OCI-LY7 (cell line): ENCODE data around the gene GPR139. TPM values are rescaled to one million over a fixed set of nuclear protein-coding genes. Genes with fewer than 3 reads are reported as not detected.

Experiments
- BruUV-seq: library from RNA; stranded (reverse); fragments of 400-500 nt; replicated peaks from 2 replicates; lab custom pipeline; 2021; lab: Mats Ljungman, UMichigan
- CTCF ChIA-PET: fragments of 300-600 bp; sonication (Branson Sonifier 250); formaldehyde crosslinking; loops from one replicate; lab custom pipeline; 2022; ENCODE audit warnings: antibody characterized with exemption; ENCODE audit not compliant: unreplicated experiment; lab: Charles Lee
- POLR2A ChIA-PET: fragments of 300-600 bp; sonication (Branson Sonifier 250); formaldehyde crosslinking; loops from one replicate; lab custom pipeline; 2022; ENCODE audit warnings: antibody characterized with exemption; lab: Charles Lee
- DNase-seq: peaks from one replicate; pipeline ENCODE4 v3.0.0-alpha.2; 2015; ENCODE audit warnings: low spot score
- H2AFZ ChIP-seq: fragments of 200-600 bp; sonication (generic), shearing (Covaris generic); 2 replicates; pipeline ENCODE4 v1.6.1; 2014; ENCODE audit warnings: mild to moderate bottlenecking, antibody characterized with exemption, low read length, moderate library complexity
- H3K27ac ChIP-seq: fragments of 200-600 bp; sonication (generic); 2 replicates; pipeline ENCODE4 v1.5.1; 2014; ENCODE audit warnings: mixed run types, low read depth, mild to moderate bottlenecking, moderate library complexity, low read length, inconsistent platforms; ENCODE audit not compliant: poor library complexity, severe bottlenecking
- H3K36me3 ChIP-seq: fragments of 200-600 bp; sonication (generic); 2 replicates; pipeline ENCODE4 v1.6.1; 2014; ENCODE audit warnings: mild to moderate bottlenecking, antibody characterized with exemption, low read length, moderate library complexity, mixed read lengths; ENCODE audit not compliant: insufficient read depth
- H3K4me1 ChIP-seq: fragments of 200-600 bp; sonication (generic); 2 replicates; pipeline ENCODE4 v1.5.1; 2014; ENCODE audit warnings: mild to moderate bottlenecking, low read length; ENCODE audit not compliant: insufficient read depth, poor library complexity, severe bottlenecking
- H3K4me2 ChIP-seq: fragments of 200-600 bp; sonication (generic); 2 replicates; pipeline ENCODE4 v1.6.1; 2014; ENCODE audit warnings: mild to moderate bottlenecking, low read length
- H3K4me3 ChIP-seq: fragments of 200-600 bp; sonication (generic); 2 replicates; pipeline ENCODE4 v1.5.1; 2014; ENCODE audit warnings: mild to moderate bottlenecking, low read depth, low read length; ENCODE audit not compliant: poor library complexity, severe bottlenecking
- H3K79me2 ChIP-seq: fragments of 200-600 bp; sonication (generic); 2 replicates; pipeline ENCODE4 v1.6.1; 2016; ENCODE audit warnings: low read depth, mild to moderate bottlenecking, low read length, moderate library complexity, mixed read lengths; ENCODE audit not compliant: insufficient read depth
- H3K9me2 ChIP-seq: fragments of 200-600 bp; sonication (generic); 2 replicates; pipeline ENCODE4 v1.6.1; 2016; ENCODE audit warnings: mild to moderate bottlenecking, low read length, mixed read lengths; ENCODE audit not compliant: insufficient read depth
- H3K9me3 ChIP-seq: fragments of 200-600 bp; sonication (generic); 2 replicates; pipeline ENCODE4 v1.6.1; 2014; ENCODE audit warnings: mild to moderate bottlenecking, mixed run types, low read length, mixed read lengths
- H4K20me1 ChIP-seq: fragments of 200-600 bp; sonication (generic); 2 replicates; pipeline ENCODE4 v1.6.1; 2014; ENCODE audit warnings: mild to moderate bottlenecking, antibody characterized with exemption, low read length, moderate library complexity, mixed read lengths; ENCODE audit not compliant: insufficient read depth
- EZH2phosphoT487 ChIP-seq: fragments of 200-600 bp; sonication (generic); IDR thresholded peaks from 2 replicates; pipeline ENCODE4 v1.6.1; 2018; ENCODE audit warnings: low read depth, borderline replicate concordance, mild to moderate bottlenecking, mixed run types, antibody characterized with exemption, low read length, moderate library complexity, mixed read lengths
- intact Hi-C: fragments of 100-400 bp; cut with micrococcal nuclease; formaldehyde crosslinking; loops from one replicate; pipeline ENCODE4 v1.10.0; 2022; ENCODE audit not compliant: unreplicated experiment
- total RNA-seq, 2 experiments: library from RNA; depleted of rRNA in 1 of 2; stranded (reverse); fragments of >200 nt in 1 of 2; shearing (Covaris generic) in 1 of 2; gene quantifications; 2 replicates each; pipeline ENCODE4 v1.2.3, GENCODE V29; 2014 to 2022
- TF ChIP-seq, protein P1 (sequence below): fragments of 200-600 bp; sonication (generic); conservative IDR thresholded peaks from 2 replicates; pipeline ENCODE4 v1.5.1; 2014; ENCODE audit warnings: mild to moderate bottlenecking, antibody characterized with exemption, low read length, moderate library complexity, mixed read lengths

The GPR139 gene
- total RNA-seq, 2 experiments from 2014 or later = not detected

DNA sequence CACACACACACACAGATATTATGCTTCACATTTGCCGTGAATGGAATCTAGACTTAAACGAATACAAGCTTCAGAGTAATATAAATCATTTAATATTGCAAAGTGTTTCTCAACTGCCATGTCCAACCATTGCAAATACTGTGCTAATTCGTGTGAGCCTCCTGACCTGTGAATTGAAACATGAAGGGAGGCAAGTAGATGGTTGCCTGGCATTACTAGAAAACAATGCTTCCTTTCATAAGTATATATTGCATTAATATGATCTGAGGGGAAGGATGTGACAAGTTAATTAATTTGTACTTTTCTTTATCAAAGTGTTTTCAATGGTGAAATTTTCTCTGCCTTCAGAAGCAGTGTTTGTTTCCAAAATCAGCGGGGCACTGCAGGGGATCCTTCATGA is 25.7 kb upstream of the GPR139 start:
- Histone ChIP-seq H3K27ac (no peak overlapping the region), H3K9me3 (no peaks in the 10 kb centered on the region), H3K4me2 (no peak overlapping the region), H3K79me2 (no peaks in the 10 kb centered on the region), H3K4me1 (no peaks in the 10 kb centered on the region), H4K20me1 (no peaks in the 10 kb centered on the region), H3K36me3 (no peaks in the 10 kb centered on the region), H3K4me3 (no peak overlapping the region), H3K9me2 (no peaks in the 10 kb centered on the region), H2AFZ (no peak overlapping the region)
- TF ChIP-seq, protein P1, sequence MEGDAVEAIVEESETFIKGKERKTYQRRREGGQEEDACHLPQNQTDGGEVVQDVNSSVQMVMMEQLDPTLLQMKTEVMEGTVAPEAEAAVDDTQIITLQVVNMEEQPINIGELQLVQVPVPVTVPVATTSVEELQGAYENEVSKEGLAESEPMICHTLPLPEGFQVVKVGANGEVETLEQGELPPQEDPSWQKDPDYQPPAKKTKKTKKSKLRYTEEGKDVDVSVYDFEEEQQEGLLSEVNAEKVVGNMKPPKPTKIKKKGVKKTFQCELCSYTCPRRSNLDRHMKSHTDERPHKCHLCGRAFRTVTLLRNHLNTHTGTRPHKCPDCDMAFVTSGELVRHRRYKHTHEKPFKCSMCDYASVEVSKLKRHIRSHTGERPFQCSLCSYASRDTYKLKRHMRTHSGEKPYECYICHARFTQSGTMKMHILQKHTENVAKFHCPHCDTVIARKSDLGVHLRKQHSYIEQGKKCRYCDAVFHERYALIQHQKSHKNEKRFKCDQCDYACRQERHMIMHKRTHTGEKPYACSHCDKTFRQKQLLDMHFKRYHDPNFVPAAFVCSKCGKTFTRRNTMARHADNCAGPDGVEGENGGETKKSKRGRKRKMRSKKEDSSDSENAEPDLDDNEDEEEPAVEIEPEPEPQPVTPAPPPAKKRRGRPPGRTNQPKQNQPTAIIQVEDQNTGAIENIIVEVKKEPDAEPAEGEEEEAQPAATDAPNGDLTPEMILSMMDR = no peak
- no peak for TF ChIP-seq EZH2phosphoT487
- intact Hi-C loops = no loop called here
- POLR2A ChIA-PET = interaction anchor here (0.7 kb wide), 1 partner anchor 229 kb away, joined by 3 read pairs; no protein-coding TSS in a partner anchor
- CTCF ChIA-PET = interaction anchor here (0.6 kb wide), 1 partner anchor 36 kb away, joined by 3 read pairs; no protein-coding TSS in a partner anchor
- DNase-seq = no peak
- BruUV-seq = no TSS peak

DNA sequence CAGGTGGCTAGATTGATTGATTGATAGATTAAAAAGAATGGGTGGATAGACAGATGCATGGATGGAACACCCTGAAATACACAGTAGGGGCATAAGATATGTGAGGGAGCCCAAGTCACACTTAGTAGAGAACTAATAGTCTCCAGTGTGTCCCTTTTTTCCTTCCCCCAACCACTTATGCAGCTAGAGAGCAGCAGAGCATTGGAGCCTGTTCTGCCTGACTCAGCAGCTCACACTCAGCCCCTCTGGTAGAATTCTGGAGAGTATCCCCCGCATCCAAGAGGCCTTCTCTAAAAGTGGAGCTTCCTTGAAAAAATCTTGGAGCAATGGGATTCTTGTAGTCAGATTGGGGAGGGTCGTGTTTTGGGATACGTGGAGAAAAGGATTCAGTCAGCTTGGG is 20.5 kb upstream of the GPR139 start:
- Histone ChIP-seq H3K9me3 (no peaks in the 10 kb centered on the region), H3K4me1 (no peaks in the 10 kb centered on the region), H3K27ac (no peak overlapping the region), H3K9me2 (no peaks in the 10 kb centered on the region), H3K36me3 (no peaks in the 10 kb centered on the region), H3K79me2 (no peaks in the 10 kb centered on the region), H4K20me1 (no peaks in the 10 kb centered on the region), H3K4me3 (no peak overlapping the region), H2AFZ (no peak overlapping the region), H3K4me2 (no peak overlapping the region)
- DNase-seq = no peak
- no peak for TF ChIP-seq EZH2phosphoT487
- TF ChIP-seq, protein P1 = no peak
- ChIA-PET POLR2A (interaction anchor here (0.6 kb wide), 1 partner anchor 12 kb away, joined by 3 read pairs; no protein-coding TSS in a partner anchor), CTCF (no interaction called here)
- no TSS peak for BruUV-seq
- intact Hi-C loops = no loop called here

DNA sequence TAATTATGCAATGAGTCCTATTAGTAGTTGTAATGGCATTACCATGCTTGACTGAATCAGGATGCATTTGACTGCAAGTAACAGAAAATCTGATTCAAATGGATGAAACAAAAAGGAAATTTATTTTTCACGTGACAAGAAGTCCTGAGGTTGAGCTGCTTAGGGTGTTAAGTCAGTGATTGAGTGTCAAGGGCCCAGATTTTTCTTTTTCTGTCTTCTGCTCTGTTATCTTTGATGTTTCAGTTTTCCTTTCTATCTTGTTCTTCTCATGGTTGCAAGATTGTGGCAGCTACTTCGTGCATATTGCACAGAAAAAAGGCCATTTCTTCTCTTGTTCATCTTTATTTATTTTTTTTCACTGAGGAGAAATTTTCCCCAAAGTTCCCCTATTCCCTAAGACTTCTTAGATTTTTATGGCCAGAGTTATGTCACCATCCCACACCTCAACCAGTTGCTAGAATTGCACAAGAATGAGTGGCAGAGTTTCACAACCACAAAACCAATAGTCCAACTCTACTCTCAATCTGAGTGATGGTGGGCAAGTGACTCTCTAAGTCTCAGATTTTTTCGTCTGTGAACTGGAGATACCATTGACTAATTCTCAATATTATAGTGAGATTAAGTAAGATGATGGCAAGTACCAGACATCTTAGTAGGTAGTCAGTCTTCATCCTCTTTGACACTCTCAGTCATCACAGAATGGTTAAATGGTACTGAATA is 15.7 kb upstream of the GPR139 start:
- no peaks in the 10 kb centered on the region for H3K9me3 ChIP-seq
- no TSS peak for BruUV-seq
- no peaks in the 10 kb centered on the region for H3K9me2 ChIP-seq
- POLR2A ChIA-PET = interaction anchor here (0.8 to 0.9 kb wide), 2 partner anchors 8 to 129 kb away, joined by 4 read pairs; no protein-coding TSS in a partner anchor
- H3K27ac ChIP-seq = no peak overlapping the region
- intact Hi-C loops = no loop called here
- H3K4me3 ChIP-seq = no peak overlapping the region
- H4K20me1 ChIP-seq = no peaks in the 10 kb centered on the region
- H3K79me2 ChIP-seq = no peaks in the 10 kb centered on the region
- no peaks in the 10 kb centered on the region for H3K4me1 ChIP-seq
- no peaks in the 10 kb centered on the region for H3K36me3 ChIP-seq
- CTCF ChIA-PET = no interaction called here
- H3K4me2 ChIP-seq = no peak overlapping the region
- TF ChIP-seq, protein P1 = no peak
- no peak overlapping the region for H2AFZ ChIP-seq
- no peak for DNase-seq
